Left kidney (tissue), 2 donors: ENCODE data around the gene MAP4. TPM values are rescaled to one million over a fixed set of nuclear protein-coding genes. Genes with fewer than 3 reads are reported as not detected.
A peak's percentile ranks its signal among the peaks of the same experiment; 100 is the strongest.
"Not testable (repeated sequence)": the region's sequence is repeated elsewhere in the genome, so short reads cannot be mapped to it uniquely, and the experiment has no call there.

Experiments used
- DNase-seq: peaks from one replicate; pipeline ENCODE4 v3.0.0-alpha.2; 2013
- polyA plus RNA-seq: library from polyadenylated mRNA; unstranded; fragments of 120-200 nt; gene quantifications from one replicate; pipeline ENCODE4 v1.2.1, GENCODE V29; 2013; ENCODE audit not compliant: insufficient read length

The MAP4 gene
- polyA plus RNA-seq, 1 donor, result 190 TPM

- DNase-seq, result no peak
Observed at GRCh38 chr3:47899495-47900108, 116.6 kb downstream of the MAP4 start.

DNA sequence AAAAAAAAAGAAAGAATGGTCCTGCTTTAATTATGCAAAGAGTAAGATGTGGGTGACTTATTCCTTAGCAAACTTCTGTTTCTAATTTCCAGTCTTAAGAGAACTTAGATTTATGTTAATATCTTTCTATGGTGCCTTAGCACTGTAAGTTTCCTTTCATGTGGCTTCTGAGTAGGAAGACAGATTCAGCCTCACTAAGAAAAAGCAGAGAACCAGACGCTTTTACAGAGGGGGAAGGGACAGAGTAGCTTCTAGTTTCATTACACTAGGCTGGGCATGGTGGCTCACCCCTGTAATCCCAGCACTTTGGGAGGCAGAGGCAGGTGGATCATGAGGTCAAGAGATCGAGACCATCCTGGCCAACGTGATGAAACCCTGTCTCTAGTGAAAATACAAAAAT is 118.3 kb downstream of the MAP4 start:
- no peak for DNase-seq

DNA sequence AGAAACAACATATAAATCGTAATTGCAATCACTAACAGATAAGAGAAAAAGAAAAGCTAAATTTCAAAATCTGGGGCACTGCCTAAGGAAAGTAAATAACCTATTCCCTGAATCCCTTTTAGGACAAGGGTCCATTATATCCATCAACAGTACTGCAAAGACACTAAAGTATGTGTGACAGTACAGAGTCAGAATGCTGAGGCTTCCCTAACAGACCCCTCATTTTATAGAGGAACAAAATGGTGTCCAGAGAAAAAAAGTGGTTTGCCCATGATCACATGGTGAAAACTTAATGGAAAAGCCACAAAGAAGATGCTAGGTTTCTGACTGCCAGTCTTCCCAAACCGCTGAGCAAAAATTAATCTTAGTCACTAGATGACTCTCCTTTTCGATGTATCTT is 119.5 kb downstream of the MAP4 start:
- DNase-seq, result no peak

DNA sequence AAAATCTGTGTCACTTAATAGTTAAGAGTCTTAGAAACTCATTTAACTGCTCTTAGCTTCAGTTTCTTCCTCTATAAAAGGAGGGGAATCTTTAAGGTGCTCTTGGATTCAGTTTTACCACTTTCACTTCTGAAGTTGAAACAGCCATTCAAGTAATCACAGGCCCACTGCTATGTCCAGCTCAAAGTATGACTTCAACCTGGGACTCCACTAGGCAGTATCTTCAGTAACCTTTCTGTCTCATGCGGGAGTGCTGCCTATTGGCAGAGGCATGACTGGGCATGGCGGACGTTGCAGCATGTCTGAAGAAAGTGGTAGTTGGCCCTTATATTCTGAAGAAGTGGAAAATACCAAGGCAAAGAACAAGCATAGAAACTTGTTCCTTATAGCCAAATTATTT is 121.0 kb downstream of the MAP4 start:
- no peak for DNase-seq

DNA sequence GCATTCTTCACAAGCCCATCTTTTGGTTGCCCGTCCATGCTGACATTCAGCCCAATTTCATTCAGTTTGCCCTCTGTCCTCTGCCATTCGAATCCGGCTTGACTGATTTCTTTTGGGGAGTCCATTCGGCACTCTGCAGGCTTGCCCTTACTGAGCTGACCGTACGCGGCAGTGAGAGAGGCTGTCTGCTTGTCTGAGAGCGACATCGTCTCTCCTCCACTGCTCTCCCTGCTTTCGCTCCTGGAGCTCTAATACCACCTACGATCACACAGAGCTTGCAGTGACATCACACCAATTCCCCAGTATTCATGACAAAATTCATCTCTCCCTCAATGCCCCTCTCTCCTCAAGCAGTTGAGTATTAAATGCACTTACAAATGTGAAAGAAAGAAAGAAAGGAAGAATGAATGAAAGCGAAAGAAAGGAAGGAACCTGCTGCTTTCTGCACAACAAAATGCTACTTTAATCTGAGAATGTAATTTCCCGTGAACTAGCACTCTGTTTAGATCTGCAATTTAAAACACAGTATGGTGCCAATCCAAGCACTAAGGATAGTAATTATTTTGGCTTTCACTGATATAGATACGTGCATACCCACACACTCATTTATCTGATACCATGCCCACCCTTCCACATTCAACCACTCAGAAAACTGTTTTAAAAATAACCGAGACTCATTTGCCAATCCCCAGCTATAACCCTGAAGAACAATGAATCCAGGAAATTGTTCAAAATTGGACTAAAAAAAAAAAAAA is 123.8 kb downstream of the MAP4 start:
- DNase-seq, result no peak

DNA sequence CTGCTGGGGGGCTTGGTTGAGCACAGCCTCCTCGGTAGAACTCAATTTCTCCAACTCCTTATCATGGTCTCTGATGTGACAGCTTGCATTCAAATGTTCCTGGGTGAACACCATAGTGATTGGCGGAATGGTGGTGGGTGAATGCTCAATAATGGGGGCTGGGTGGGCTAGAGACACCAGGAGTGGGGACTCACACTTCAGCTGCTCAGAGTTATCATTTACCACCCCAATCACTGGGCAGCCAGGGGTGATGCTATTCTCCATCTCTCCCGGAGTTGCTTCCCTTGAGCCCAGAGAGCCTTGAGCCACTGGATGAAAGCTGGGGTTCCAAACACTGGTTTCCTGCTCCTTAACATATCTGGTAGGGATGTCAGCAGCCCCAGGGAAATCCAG is 124.6 kb downstream of the MAP4 start:
- no peak for DNase-seq

- peak; percentile 53 for DNase-seq
Observed at GRCh38 chr3:47890828-47891612, 125.2 kb downstream of the MAP4 start.

GRCh38 chr3:47890126-47890827 is 125.9 kb downstream of the MAP4 start:
- DNase-seq, result peak; percentile 40

DNA sequence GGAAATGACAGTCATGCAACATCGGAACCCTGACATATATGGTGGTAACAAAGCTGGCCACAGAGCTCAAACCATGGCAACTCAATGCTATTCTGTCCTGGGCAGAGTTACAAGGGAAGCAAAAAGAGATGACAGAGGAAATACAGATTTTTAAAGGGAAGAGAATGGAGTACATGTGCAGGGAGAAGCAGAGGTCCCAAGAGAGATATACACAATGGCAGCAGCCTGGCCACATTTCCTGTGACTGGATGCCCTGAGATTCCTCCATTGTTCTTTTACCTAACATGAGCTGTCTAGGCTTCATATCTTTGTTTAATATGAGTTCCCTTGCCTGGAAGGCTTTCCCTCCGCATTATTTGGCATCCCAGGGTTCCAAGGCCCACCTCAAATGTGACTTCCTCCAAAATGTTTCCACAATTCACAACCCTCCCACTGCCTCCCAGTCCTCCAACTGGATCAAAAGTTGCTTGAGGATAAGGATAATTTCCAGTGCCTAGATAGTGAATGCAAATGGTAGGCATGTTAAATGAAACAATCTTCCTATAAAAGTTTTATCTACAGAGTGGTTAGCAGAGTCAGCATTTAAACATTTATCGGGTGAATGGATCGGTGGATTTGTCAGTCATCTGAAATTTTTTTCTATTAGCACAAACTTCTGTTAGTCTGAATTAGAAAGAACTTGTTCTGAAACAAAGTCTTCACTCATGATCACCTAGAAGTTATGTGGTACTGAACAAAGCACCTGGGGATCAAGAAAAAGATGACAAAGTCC is 127.0 kb downstream of the MAP4 start:
- DNase-seq, result no peak

- not testable (repeated sequence) for DNase-seq
Observed at GRCh38 chr3:47887991-47888390, 128.2 kb downstream of the MAP4 start.

DNA sequence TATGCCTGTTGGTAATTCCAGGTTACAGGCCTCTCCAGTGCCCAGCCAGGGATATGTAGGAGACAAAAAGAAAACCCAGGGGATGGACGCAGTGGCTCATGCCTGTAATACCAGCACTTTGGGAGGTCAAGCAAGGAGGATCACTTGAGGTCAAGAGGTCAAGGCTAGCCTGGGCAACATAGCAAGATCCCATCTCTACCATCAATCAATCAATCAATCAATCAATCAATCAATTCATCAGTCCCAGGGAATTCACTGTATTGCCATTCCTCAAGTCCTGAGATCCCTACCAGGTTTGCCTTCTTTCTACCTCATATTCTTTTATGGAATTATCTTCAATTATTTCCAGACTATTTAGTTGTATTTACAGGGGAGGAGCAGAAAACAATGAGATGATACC is 131.0 kb downstream of the MAP4 start:
- DNase-seq, result no peak

GRCh38 chr3:47884603-47885002 is 131.6 kb downstream of the MAP4 start:
- DNase-seq, result no peak

GRCh38 chr3:47882338-47882737 is 133.9 kb downstream of the MAP4 start:
- DNase-seq, result no peak

- DNase-seq, result no peak
Observed at GRCh38 chr3:47877719-47878118, 138.5 kb downstream of the MAP4 start.

DNA sequence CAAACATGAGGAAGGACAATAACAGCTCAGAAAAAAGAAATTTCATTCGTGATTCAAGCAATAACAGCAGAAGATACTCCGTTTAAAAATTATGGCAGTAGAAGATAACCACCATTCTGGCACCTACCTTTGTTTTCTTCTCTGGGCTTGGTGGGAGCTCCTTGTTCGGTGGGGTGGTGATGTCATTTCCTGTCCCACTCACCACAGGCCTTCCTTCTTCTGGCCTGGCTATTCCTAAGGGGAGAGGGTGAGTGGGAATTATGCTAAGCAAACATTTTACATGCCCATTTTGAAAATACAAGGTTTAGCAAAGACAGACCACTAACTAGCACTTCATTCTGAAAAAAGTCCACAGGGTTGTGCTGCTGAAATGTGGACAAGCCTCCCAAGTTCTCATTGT is 138.9 kb downstream of the MAP4 start:
- DNase-seq, result no peak

GRCh38 chr3:47874913-47875312 is 141.3 kb downstream of the MAP4 start:
- no peak for DNase-seq

- DNase-seq, result no peak
Observed at GRCh38 chr3:47874438-47874837, 141.8 kb downstream of the MAP4 start.

DNA sequence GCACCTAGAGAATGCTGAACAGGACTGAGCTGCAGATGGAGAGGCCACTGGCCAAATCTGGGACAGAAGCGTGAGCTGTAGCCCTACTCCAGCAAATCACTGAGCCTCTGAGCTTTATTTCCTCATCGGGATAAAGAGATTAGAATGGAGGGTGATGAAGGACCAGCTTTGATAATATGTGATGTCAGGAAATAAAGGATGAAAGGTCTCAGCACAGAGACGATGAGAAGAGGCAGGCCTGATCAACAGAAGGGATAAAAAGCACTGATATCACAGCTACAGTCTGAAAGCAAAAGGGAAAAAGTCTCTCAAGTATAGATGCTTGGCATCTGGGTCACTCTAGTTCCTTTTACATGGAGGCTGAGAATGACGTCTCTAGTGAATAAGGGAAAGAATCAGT is 143.3 kb downstream of the MAP4 start:
- DNase-seq, result no peak

GRCh38 chr3:47871389-47871788 is 144.8 kb downstream of the MAP4 start:
- no peak for DNase-seq

DNA sequence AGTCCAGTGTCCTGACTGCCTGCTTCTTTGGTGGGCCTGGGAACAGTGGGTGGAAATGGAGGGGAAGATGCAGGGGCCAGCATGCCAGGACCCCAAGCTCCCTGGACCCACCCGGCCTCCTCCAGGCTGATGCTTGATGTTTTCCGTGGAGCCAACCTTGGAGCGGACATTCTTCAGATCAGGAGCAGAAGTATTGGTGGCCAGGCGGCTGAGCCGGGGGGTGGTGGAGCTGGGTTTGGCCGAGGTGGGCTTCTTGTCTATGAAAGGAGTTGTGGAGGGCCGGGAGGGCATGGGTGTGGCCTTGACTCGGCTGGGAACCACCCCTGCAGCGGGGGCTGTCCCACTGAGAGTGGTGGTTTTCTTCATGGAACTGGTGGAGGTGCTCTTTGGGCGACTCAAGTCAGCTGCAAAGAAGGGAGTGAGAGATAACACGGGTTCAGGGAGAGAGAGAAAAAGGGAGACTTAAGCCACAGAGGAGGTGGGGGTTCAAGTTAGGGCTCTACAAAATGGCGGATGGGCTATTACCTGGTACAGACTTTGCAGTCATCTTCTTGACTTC is 145.4 kb downstream of the MAP4 start:
- no peak for DNase-seq

- DNase-seq, result no peak
Observed at GRCh38 chr3:47870156-47870555, 146.1 kb downstream of the MAP4 start.
